Transverse colon (tissue), 4 donors: ENCODE results near the gene RNF10.
A peak's percentile ranks its signal among the peaks of the same experiment; 100 is the strongest.

Source experiments
- CTCF ChIP-seq, 5 experiments: fragments of 200-600 bp in 3 of 5; fragments of 450-650 bp in 2 of 5; sonication (generic) in 3 of 5; IDR thresholded peaks; 1 replicate in 2 of 5; 2 replicates in 3 of 5; pipeline ENCODE4 v1.5.1; 2016 to 2017; ENCODE audit warnings: antibody characterized with exemption in 5 of 5, inconsistent platforms in 3 of 5, mild to moderate bottlenecking in 2 of 5, moderate library complexity in 1 of 5
- POLR2A ChIP-seq: fragments of 450-650 bp; IDR thresholded peaks from one replicate; pipeline ENCODE4 v1.6.1; 2016; ENCODE audit warnings: antibody characterized with exemption, mild to moderate bottlenecking, moderate library complexity
- POLR2AphosphoS5 ChIP-seq, 3 donors: sonication (generic); formaldehyde crosslinking; IDR thresholded peaks; one replicate each; pipeline ENCODE4 v1.6.1; 2016; ENCODE audit warnings: antibody characterized with exemption in 3 of 3

GRCh38 chr12:120495731-120496412 lies 38.3 kb upstream of the RNF10 start, which contains the start of gene DYNLL1:
- TF ChIP-seq POLR2AphosphoS5 (IDR thresholded peaks at IDR 0.05) (peak; percentile 95 to 97 (median 97)), CTCF (IDR thresholded peaks at IDR 0.05) (peak in 1 of 5 experiments; percentile 5), POLR2A (peak; percentile 92)
